ENCODE data around the gene CHST1. TPM values are rescaled to one million over a fixed set of nuclear protein-coding genes. Genes with fewer than 3 reads are reported as not detected.

The CHST1 gene
- total RNA-seq, 2 donors from 2014 or later, result 2.7 to 5.4 TPM

DNA sequence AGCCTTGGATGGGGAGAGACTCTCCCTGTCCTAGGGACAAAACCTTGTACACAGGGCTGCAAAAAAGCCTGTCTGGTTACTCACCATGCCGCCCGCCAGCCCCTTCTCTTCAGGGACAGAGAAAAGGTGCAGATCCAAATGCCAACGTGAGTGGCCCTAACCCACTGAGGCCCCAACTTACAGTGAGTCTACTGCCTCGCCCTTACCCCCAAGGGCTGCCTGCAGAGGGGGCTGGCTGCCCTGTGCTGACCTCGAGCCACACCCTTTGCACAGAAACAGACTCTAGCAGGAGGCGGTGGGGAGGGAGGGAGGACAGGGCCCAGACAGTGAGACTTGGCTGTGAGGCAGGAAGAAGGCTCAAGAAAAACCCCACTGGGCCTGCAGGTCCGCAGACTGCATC lies 13.6 kb upstream of the CHST1 start:
- no peak overlapping the region for H3K4me3 ChIP-seq
- H3K36me3 ChIP-seq, result no peaks in the 10 kb centered on the region
- no peak overlapping the region for H3K27ac ChIP-seq
- TF ChIP-seq CTCF (IDR thresholded peaks at IDR 0.05), result no peak
- H3K27me3 ChIP-seq, result no peaks in the 10 kb centered on the region
- DNase-seq (ENCODE audit: low spot score), result no peak
- H3K4me1 ChIP-seq, result no peaks in the 10 kb centered on the region
- H3K9me3 ChIP-seq, result no peaks in the 10 kb centered on the region

GRCh38 chr11:45677770-45678512 lies 12.5 kb upstream of the CHST1 start:
- no peak for DNase-seq (ENCODE audit: low spot score)
- no peaks in the 10 kb centered on the region for H3K27me3 ChIP-seq
- H3K9me3 ChIP-seq, result no peaks in the 10 kb centered on the region
- no peak overlapping the region for H3K27ac ChIP-seq
- H3K4me3 ChIP-seq, result no peak overlapping the region
- H3K4me1 ChIP-seq, result no peaks in the 10 kb centered on the region
- TF ChIP-seq CTCF (IDR thresholded peaks at IDR 0.05), result no peak
- H3K36me3 ChIP-seq, result no peaks in the 10 kb centered on the region

DNA sequence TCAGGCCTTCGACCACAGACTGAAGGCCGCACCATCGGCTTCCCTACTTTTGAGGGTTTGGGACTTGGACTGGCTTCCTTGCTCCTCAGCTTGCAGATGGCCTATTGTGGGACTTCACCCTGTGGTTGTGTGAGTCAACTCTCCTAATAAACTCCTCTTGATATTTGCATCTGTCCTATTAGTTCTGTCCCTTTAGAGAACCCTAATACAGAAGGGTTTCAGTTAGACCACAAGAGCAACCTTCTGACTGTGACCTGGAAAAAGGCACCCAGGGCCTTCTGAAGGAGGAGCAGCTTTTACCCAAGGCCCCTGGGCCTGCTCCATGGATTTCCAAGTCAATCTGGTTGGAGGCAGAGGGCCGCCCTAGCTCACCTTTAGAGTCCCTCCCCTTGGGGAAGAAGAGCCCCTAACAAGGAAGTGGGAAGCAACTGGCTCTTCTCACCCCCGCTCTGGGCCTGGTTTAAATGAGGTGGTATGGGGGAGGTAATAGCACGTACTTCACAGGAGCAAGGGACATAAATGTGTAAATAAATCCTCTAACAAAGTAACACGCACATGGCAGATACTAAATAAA lies 11.2 kb upstream of the CHST1 start:
- no peaks in the 10 kb centered on the region for H3K4me1 ChIP-seq
- no peak overlapping the region for H3K4me3 ChIP-seq
- no peaks in the 10 kb centered on the region for H3K36me3 ChIP-seq
- no peaks in the 10 kb centered on the region for H3K9me3 ChIP-seq
- TF ChIP-seq CTCF (IDR thresholded peaks at IDR 0.05), result no peak
- H3K27ac ChIP-seq, result no peak overlapping the region
- DNase-seq (ENCODE audit: low spot score), result no peak
- no peaks in the 10 kb centered on the region for H3K27me3 ChIP-seq

DNA sequence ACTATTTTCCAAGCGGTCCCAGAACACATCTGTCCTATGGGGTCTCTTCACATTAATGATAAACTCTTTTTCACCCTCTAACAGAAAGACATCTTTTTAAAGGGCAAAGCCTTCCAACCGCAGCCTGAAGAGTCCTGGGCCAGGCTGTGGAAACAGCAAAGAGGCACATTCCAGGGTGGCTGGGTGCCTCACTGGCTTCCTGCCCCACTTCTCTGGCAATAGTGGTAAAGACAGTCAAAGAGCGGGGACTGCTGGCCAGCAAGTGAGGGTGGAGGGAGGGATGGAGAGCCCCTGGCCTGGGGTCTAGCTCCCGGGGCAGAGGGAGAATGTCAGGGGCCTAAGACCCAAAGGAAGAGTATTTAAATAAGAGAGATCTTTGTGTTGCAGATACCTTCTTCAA lies 10.2 kb upstream of the CHST1 start:
- no peaks in the 10 kb centered on the region for H3K9me3 ChIP-seq
- no peak for DNase-seq (ENCODE audit: low spot score)
- no peaks in the 10 kb centered on the region for H3K27me3 ChIP-seq
- H3K27ac ChIP-seq, result no peak overlapping the region
- no peaks in the 10 kb centered on the region for H3K4me1 ChIP-seq
- H3K36me3 ChIP-seq, result no peaks in the 10 kb centered on the region
- TF ChIP-seq CTCF (IDR thresholded peaks at IDR 0.05), result no peak
- no peak overlapping the region for H3K4me3 ChIP-seq

DNA sequence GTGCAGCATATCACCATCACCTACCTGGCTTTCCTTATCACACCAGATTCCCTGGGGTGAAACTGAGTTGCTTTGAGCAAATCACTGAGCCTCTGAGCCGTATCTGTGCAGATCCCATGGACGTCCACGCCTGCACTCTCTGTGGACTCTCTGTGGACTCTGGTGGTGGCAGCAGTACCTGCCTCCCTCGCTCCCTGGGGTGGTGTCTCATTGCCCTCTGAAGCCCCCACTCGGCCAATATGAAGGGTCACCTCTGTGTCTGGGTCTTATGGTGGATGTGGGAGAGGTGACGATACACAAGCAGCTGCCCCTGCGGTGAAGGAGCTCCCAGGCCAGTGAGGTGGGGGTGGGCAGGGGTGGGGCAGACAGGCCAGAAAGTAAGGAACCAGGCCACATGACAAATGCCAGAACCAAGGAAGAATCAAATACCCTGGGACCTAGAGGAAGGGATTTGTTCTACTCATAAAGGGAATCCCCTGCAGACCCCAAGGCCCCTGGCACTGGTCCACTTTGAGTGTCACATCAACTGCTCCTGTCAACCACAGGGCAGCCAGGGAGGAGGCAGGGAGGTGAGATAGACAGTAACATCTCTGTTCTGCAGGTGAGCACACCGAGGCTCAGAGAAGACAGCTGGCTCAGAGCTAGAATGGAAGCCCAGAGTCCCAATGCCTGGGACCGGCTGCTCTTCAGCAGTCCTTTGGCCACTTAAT lies 9.2 kb upstream of the CHST1 start:
- no peak for TF ChIP-seq CTCF (IDR thresholded peaks at IDR 0.05)
- Histone ChIP-seq H3K36me3 (no peaks in the 10 kb centered on the region), H3K27me3 (no peaks in the 10 kb centered on the region), H3K4me3 (no peak overlapping the region), H3K4me1 (no peaks in the 10 kb centered on the region), H3K27ac (no peak overlapping the region), H3K9me3 (no peaks in the 10 kb centered on the region)
- no peak for DNase-seq (ENCODE audit: low spot score)

Measured in right atrium auricular region (tissue), 2 donors.